Testis (tissue), 3 donors: ENCODE results near the gene SLC9A9. TPM values are rescaled to one million over a fixed set of nuclear protein-coding genes. Genes with fewer than 3 reads are reported as not detected.

ENCODE experiments used
- DNase-seq: peaks from one replicate; pipeline ENCODE4 v3.0.0-alpha.2; 2019
- H3K27ac ChIP-seq, 2 donors: fragments of 200-600 bp; sonication (generic); one replicate each; pipeline ENCODE4 v1.5.1; 2019
- H3K27me3 ChIP-seq: fragments of 200-600 bp; sonication (generic); one replicate; pipeline ENCODE4 v1.5.1; 2019
- H3K36me3 ChIP-seq: fragments of 200-600 bp; sonication (generic); one replicate; pipeline ENCODE4 v1.5.1; 2017; ENCODE audit warnings: low read depth; ENCODE audit errors: missing control alignments
- H3K4me1 ChIP-seq: fragments of 200-600 bp; sonication (generic); one replicate; pipeline ENCODE4 v1.5.1; 2019
- H3K4me3 ChIP-seq, 2 donors: fragments of 200-600 bp; sonication (generic); one replicate each; pipeline ENCODE4 v1.5.1; 2017 to 2019
- H3K9me3 ChIP-seq: fragments of 200-600 bp; sonication (generic); one replicate; pipeline ENCODE4 v1.5.1; 2017
- CTCF ChIP-seq, 3 experiments: fragments of 450-650 bp in 2 of 3; fragments of 200-600 bp in 1 of 3; sonication (generic) in 1 of 3; IDR thresholded peaks; one replicate each; pipeline ENCODE4 v1.5.1; 2016 to 2019; ENCODE audit warnings: antibody characterized with exemption in 3 of 3, mild to moderate bottlenecking in 2 of 3, moderate library complexity in 1 of 3
- POLR2A ChIP-seq: fragments of 450-650 bp; IDR thresholded peaks from one replicate; pipeline ENCODE4 v1.6.1; 2017; ENCODE audit warnings: antibody characterized with exemption, mild to moderate bottlenecking, moderate library complexity
- WGBS, 2 donors: methylation state at CpG; one replicate each; pipeline ENCODE4 v1.1.5; 2018; 5-methylcytosine and 5-hydroxymethylcytosine counted together
- intact Hi-C: fragments of 100-400 bp; cut with DNase I; formaldehyde crosslinking; loops from one replicate; pipeline ENCODE4 v1.15.1; 2023; ENCODE audit warnings: low total_unique reads
- polyA plus RNA-seq: library from polyadenylated mRNA; stranded (reverse); fragments of 350-450 nt; fragmentation: Illumina TruSeq; extraction: RNeasy Lipid Tissue Mini Kit (QIAGEN cat#74804); gene quantifications from one replicate; pipeline ENCODE4 v1.2.3, GENCODE V29; 2014; ENCODE audit warnings: low read depth, low replicate concordance; ENCODE audit not compliant: insufficient read depth
- total RNA-seq, 2 donors: library from RNA; depleted of rRNA; stranded (reverse); fragments of >200 nt; gene quantifications; one replicate each; pipeline ENCODE4 v1.2.3, GENCODE V29; 2016

SLC9A9 gene
- total and polyA plus RNA-seq, 3 donors from 2014 or later, result 2.7 to 6.6 (median 4.3) TPM

DNA sequence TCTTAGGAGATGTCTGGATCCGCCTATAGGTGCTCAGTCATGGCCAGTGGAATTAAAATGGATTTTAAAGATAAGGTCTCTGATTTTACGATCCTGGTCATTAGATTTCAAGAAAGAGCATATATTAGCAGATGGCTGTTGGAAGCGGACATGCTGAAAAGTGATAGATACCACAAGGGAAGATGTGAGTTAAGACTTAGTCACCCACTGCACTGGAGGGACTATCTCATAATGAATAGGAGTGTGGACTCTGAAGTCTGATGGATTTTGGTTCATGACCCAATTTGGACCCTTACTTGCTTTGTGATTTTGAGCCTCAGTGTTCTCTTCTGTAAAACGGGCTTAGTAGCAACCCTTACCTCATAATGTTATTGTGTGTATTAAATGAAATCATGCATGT lies 514.0 kb downstream of the SLC9A9 start:
- TF ChIP-seq POLR2A (no peak), CTCF (IDR thresholded peaks at IDR 0.05) (no peak)
- WGBS, 2 donors, result 86 to 93% methylated on average over 4 of the region's 4 CpGs
- no peaks in the 10 kb centered on the region for H3K36me3 ChIP-seq
- no peak overlapping the region for H3K27ac ChIP-seq
- no peak overlapping the region for H3K4me3 ChIP-seq
- DNase-seq, result no peak
- no peaks in the 10 kb centered on the region for H3K4me1 ChIP-seq
- no peaks in the 10 kb centered on the region for H3K9me3 ChIP-seq
- intact Hi-C loops, result no loop called here
- no peaks in the 10 kb centered on the region for H3K27me3 ChIP-seq

- intact Hi-C loops, result no loop called here
- H3K9me3 ChIP-seq, result no peaks in the 10 kb centered on the region
- no peaks in the 10 kb centered on the region for H3K4me1 ChIP-seq
- H3K27me3 ChIP-seq, result no peaks in the 10 kb centered on the region
- 40 to 83% methylated on average over 2 of the region's 2 CpGs for WGBS, 2 donors
- no peak overlapping the region for H3K4me3 ChIP-seq
- H3K36me3 ChIP-seq, result no peaks in the 10 kb centered on the region
- no peak for DNase-seq
- no peak overlapping the region for H3K27ac ChIP-seq
- TF ChIP-seq POLR2A (no peak), CTCF (IDR thresholded peaks at IDR 0.05) (no peak)
Observed at GRCh38 chr3:143333367-143333766, 514.9 kb downstream of the SLC9A9 start.

DNA sequence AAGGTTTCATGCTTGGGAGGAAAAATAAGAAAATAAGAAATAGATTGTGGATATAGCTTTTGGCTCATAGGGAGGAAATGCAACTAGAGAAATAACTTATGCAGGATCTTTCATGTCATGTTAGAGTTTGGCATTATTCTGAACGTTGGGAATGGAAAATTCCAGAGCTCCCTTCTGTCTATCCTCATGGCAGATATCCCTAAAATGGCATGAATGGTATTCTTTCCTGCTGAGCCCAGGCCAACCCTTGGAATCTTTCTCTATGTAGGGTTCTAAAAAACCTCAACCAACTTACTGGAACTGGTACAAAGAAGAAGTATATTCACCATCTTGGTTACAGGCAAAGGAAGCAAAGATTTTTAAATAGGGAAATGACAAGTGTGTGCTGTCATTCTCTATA lies 516.2 kb downstream of the SLC9A9 start:
- intact Hi-C loops, result no loop called here
- H3K27ac ChIP-seq, result no peak overlapping the region
- no peaks in the 10 kb centered on the region for H3K27me3 ChIP-seq
- H3K4me1 ChIP-seq, result no peaks in the 10 kb centered on the region
- no peaks in the 10 kb centered on the region for H3K36me3 ChIP-seq
- H3K9me3 ChIP-seq, result no peaks in the 10 kb centered on the region
- 50 to 56% methylated on average over 1 of the region's 1 CpG for WGBS, 2 donors
- H3K4me3 ChIP-seq, result no peak overlapping the region
- no peak for TF ChIP-seq POLR2A
- no peak for TF ChIP-seq CTCF (IDR thresholded peaks at IDR 0.05)
- DNase-seq, result no peak

GRCh38 chr3:143331350-143331749 lies 516.9 kb downstream of the SLC9A9 start:
- Histone ChIP-seq H3K4me1 (no peaks in the 10 kb centered on the region), H3K4me3 (no peak overlapping the region), H3K27me3 (no peaks in the 10 kb centered on the region), H3K27ac (no peak overlapping the region), H3K36me3 (no peaks in the 10 kb centered on the region), H3K9me3 (no peaks in the 10 kb centered on the region)
- 78 to 81% methylated on average over 5 of the region's 5 CpGs for WGBS, 2 donors
- no peak for DNase-seq
- intact Hi-C loops, result no loop called here
- no peak for TF ChIP-seq CTCF (IDR thresholded peaks at IDR 0.05)
- TF ChIP-seq POLR2A, result no peak

GRCh38 chr3:143330296-143330868 lies 517.9 kb downstream of the SLC9A9 start:
- H3K27me3 ChIP-seq, result no peaks in the 10 kb centered on the region
- 76 to 78% methylated on average over 2 of the region's 2 CpGs for WGBS, 2 donors
- H3K36me3 ChIP-seq, result no peaks in the 10 kb centered on the region
- DNase-seq, result no peak
- H3K4me1 ChIP-seq, result no peaks in the 10 kb centered on the region
- H3K4me3 ChIP-seq, result no peak overlapping the region
- TF ChIP-seq POLR2A (no peak), CTCF (IDR thresholded peaks at IDR 0.05) (no peak)
- no peak overlapping the region for H3K27ac ChIP-seq
- no peaks in the 10 kb centered on the region for H3K9me3 ChIP-seq
- intact Hi-C loops, result no loop called here
